SK-N-SH (cell line): ENCODE data around the gene OPHN1. TPM values are rescaled to one million over a fixed set of nuclear protein-coding genes. Genes with fewer than 3 reads are reported as not detected.

Source experiments
- CTCF ChIA-PET: fragments of 300-600, 350-600 bp; formaldehyde crosslinking; extraction: SDS; loops from one replicate; lab custom pipeline; 2021; lab: Yijun Ruan, JAX
- POLR2A ChIA-PET: fragments of 350-600 bp; sonication (Branson Sonifier 250); formaldehyde crosslinking; extraction: SDS; loops from one replicate; lab custom pipeline; 2020; ENCODE audit warnings: antibody characterized with exemption, inconsistent platforms; lab: Yijun Ruan, JAX
- DNase-seq: peaks from one replicate; pipeline ENCODE4 v3.0.0; 2012
- H2AFZ ChIP-seq: fragments of 200-600 bp; sonication (generic); 2 replicates; pipeline ENCODE4 v1.8.1; 2016; ENCODE audit warnings: antibody characterized with exemption, mild to moderate bottlenecking, low read depth
- H3F3A ChIP-seq: fragments of 200-600 bp; sonication (generic); replicated peaks from 2 replicates; pipeline ENCODE3; 2016; ENCODE audit warnings: antibody characterized with exemption, mild to moderate bottlenecking; ENCODE audit not compliant: insufficient read depth
- H3K27ac ChIP-seq, 2 experiments: fragments of 200-500 bp in 1 of 2; fragments of 200-600 bp in 1 of 2; sonication (Bioruptor generic) in 1 of 2; sonication (generic), shearing (Covaris generic) in 1 of 2; 2 replicates each; pipeline versions ENCODE4 v1.5.1 to v1.6.1; 2014 to 2016; ENCODE audit warnings: low read depth in 2 of 2, inconsistent platforms in 1 of 2, low read length in 1 of 2, mild to moderate bottlenecking in 1 of 2, mixed read lengths in 1 of 2
- H3K27me3 ChIP-seq: fragments of 200-600 bp; sonication (generic), shearing (Covaris generic); 2 replicates; pipeline ENCODE4 v1.6.1; 2016; ENCODE audit warnings: mixed run types; ENCODE audit not compliant: insufficient read depth
- H3K36me3 ChIP-seq, 2 experiments: fragments of 200-500 bp in 1 of 2; fragments of 200-600 bp in 1 of 2; sonication (Bioruptor generic) in 1 of 2; sonication (generic) in 1 of 2; replicated peaks in 1 of 2; 2 replicates each; pipeline versions ENCODE3 to v1.5.1; 2014 to 2016; ENCODE audit warnings: low read length in 1 of 2, mild to moderate bottlenecking in 1 of 2; ENCODE audit not compliant: insufficient read depth in 2 of 2, control insufficient read depth in 1 of 2
- H3K4me1 ChIP-seq, 2 experiments: fragments of 200-500 bp in 1 of 2; fragments of 200-600 bp in 1 of 2; sonication (Bioruptor generic) in 1 of 2; sonication (generic), shearing (Covaris generic) in 1 of 2; 2 replicates each; pipeline versions ENCODE4 v1.5.1 to v1.6.1; 2014 to 2016; ENCODE audit warnings: low read depth in 1 of 2, low read length in 1 of 2, mixed run types in 1 of 2; ENCODE audit not compliant: insufficient read depth in 2 of 2, control insufficient read depth in 1 of 2
- H3K4me2 ChIP-seq: fragments of 200-600 bp; sonication (generic), shearing (Covaris generic); 2 replicates; pipeline ENCODE4 v1.6.1; 2017; ENCODE audit warnings: mixed run types
- H3K4me3 ChIP-seq, 2 experiments: fragments of 200-500 bp in 1 of 2; fragments of 200-600 bp in 1 of 2; sonication (Bioruptor generic) in 1 of 2; sonication (generic), shearing (Covaris generic) in 1 of 2; 2 replicates each; pipeline versions ENCODE4 v1.5.1 to v1.8.1; 2014 to 2016; ENCODE audit warnings: low read depth in 2 of 2, inconsistent platforms in 1 of 2, low read length in 1 of 2, mild to moderate bottlenecking in 1 of 2, mixed read lengths in 1 of 2, moderate library complexity in 1 of 2
- H3K79me2 ChIP-seq: fragments of 200-600 bp; sonication (generic); 2 replicates; pipeline ENCODE4 v1.8.1; 2017; ENCODE audit warnings: mild to moderate bottlenecking; ENCODE audit not compliant: insufficient read depth
- H3K9ac ChIP-seq: fragments of 200-600 bp; sonication (generic); 2 replicates; pipeline ENCODE4 v1.6.1; 2017; ENCODE audit warnings: mixed run types
- H3K9me2 ChIP-seq: fragments of 200-600 bp; sonication (generic); 2 replicates; pipeline ENCODE4 v1.6.1; 2017; ENCODE audit warnings: mixed run types
- H3K9me3 ChIP-seq: fragments of 200-600 bp; sonication (generic); 2 replicates; pipeline ENCODE4 v1.6.1; 2017; ENCODE audit warnings: mixed run types, mild to moderate bottlenecking, moderate library complexity
- H4K20me1 ChIP-seq: fragments of 200-600 bp; sonication (generic); 2 replicates; pipeline ENCODE4 v1.6.1; 2017; ENCODE audit warnings: mild to moderate bottlenecking, mixed run types; ENCODE audit not compliant: insufficient read depth
- CHD2 ChIP-seq: fragments of 150-350 bp; IDR thresholded peaks from 2 replicates; pipeline ENCODE4 v1.6.1; 2018; ENCODE audit warnings: low read length; ENCODE audit not compliant: partially characterized antibody
- FOSL2 ChIP-seq: IDR thresholded peaks from 2 replicates; pipeline ENCODE4 v1.4.0; 2012; ENCODE audit warnings: low read depth, mild to moderate bottlenecking, moderate library complexity, borderline replicate concordance
- FOXM1 ChIP-seq: IDR thresholded peaks from 2 replicates; pipeline ENCODE4 v1.4.0; 2012; ENCODE audit warnings: low read depth, mild to moderate bottlenecking
- GABPA ChIP-seq: IDR thresholded peaks from 2 replicates; pipeline ENCODE4 v1.4.0; 2012; ENCODE audit warnings: low read depth, mild to moderate bottlenecking
- JUND ChIP-seq: IDR thresholded peaks from 2 replicates; pipeline ENCODE4 v1.4.0; 2012
- MEF2A ChIP-seq: IDR thresholded peaks from 2 replicates; pipeline ENCODE4 v1.4.0; 2012; ENCODE audit warnings: low read depth, borderline replicate concordance
- MXI1 ChIP-seq: IDR thresholded peaks from 2 replicates; pipeline ENCODE4 v1.6.1; 2012; ENCODE audit warnings: mild to moderate bottlenecking, low read depth, low read length, improper control_type of control experiment
- RAD21 ChIP-seq: IDR thresholded peaks from 2 replicates; pipeline ENCODE4 v1.6.1; 2012; ENCODE audit warnings: mild to moderate bottlenecking, low read length
- RFX5 ChIP-seq: IDR thresholded peaks from 2 replicates; pipeline ENCODE4 v1.6.1; 2012; ENCODE audit warnings: mild to moderate bottlenecking, improper control_type of control experiment, low read length
- SIN3A ChIP-seq: IDR thresholded peaks from 2 replicates; pipeline ENCODE4 v1.6.1; 2012; ENCODE audit warnings: low read depth, mild to moderate bottlenecking, low read length, moderate library complexity, borderline replicate concordance
- TEAD4 ChIP-seq: IDR thresholded peaks from 2 replicates; pipeline ENCODE4 v1.4.0; 2012; ENCODE audit warnings: mild to moderate bottlenecking, borderline replicate concordance; ENCODE audit not compliant: insufficient read depth
- USF1 ChIP-seq: IDR thresholded peaks from 2 replicates; pipeline ENCODE4 v1.4.0; 2012; ENCODE audit warnings: low read depth, borderline replicate concordance
- YY1 ChIP-seq: IDR thresholded peaks from 2 replicates; pipeline ENCODE4 v1.4.0; 2012; ENCODE audit warnings: low read depth, mild to moderate bottlenecking
- ZBTB33 ChIP-seq: IDR thresholded peaks from 2 replicates; pipeline ENCODE4 v1.4.0; 2012; ENCODE audit warnings: low read depth, borderline replicate concordance
- WGBS: methylation state at CpG from one replicate; pipeline ENCODE4 v1.1.6; 2017; ENCODE audit warnings: low lambda C conversion rate; 5-methylcytosine and 5-hydroxymethylcytosine counted together
- polyA plus RNA-seq, 3 experiments: library from polyadenylated mRNA; depleted of rRNA; stranded (reverse); fragments of >200 nt; gene quantifications; 2 replicates each; pipeline ENCODE4 v1.2.3, GENCODE V29; 2012
- TF ChIP-seq, protein P1 (sequence below): IDR thresholded peaks from 2 replicates; pipeline ENCODE4 v1.6.1; 2012; ENCODE audit warnings: mild to moderate bottlenecking, low read depth, low read length, moderate library complexity
- TF ChIP-seq, protein P2 (sequence below): IDR thresholded peaks from 2 replicates; pipeline ENCODE4; 2012

OPHN1 gene
- polyA plus RNA-seq, 1 of the 3 experiments (the other 2 are of a cell fraction): 1.7 TPM

DNA sequence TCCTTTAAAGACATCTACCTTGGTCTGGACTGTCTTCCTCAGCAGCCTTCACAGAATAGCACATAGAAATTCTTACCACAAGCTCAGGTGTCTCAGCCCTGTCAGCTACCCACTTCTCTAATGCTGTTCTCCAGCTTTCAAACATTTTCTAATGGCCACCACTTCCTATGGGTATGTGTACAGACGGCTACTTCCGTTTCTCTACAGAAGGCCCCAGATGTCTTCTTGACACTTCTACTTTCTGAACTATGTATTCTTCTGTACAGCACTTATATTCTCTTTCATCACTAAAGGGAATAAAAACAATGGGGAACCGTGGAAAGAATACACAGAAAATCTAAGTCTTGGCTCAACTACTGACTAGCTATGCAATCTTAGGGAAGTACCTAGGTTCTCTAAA is 13.3 kb downstream of the OPHN1 start:
- Histone ChIP-seq H3K79me2 (no peaks in the 10 kb centered on the region), H4K20me1 (0 out of 2 replicates have a peak, but pooled peaks cover 3% of the 10 kb centered on the region), H3F3A (no peaks in the 10 kb centered on the region), H3K27ac (no peak overlapping the region), H3K9me2 (no peaks in the 10 kb centered on the region), H3K9ac (no peak overlapping the region), H3K4me2 (no peak overlapping the region), H3K9me3 (no peaks in the 10 kb centered on the region), H3K4me3 (no peak overlapping the region), H3K36me3 (no peaks in the 10 kb centered on the region), H3K4me1 (peaks cover 0 to 4% of the 10 kb centered on the region in 2 experiments; a peak in 1 of 4 replicates), H2AFZ (no peak overlapping the region), H3K27me3 (no peaks in the 10 kb centered on the region; the same call in 1 of the 2 replicates)
- ChIA-PET CTCF (interaction anchor here (1.6 kb wide), 1 partner anchor 13 kb away, joined by 5 read pairs; the partner anchor contains the start of gene OPHN1), POLR2A (no interaction called here)
- no peak for TF ChIP-seq RAD21
- no peak for TF ChIP-seq CHD2
- no peak for TF ChIP-seq USF1
- TF ChIP-seq, protein P1, sequence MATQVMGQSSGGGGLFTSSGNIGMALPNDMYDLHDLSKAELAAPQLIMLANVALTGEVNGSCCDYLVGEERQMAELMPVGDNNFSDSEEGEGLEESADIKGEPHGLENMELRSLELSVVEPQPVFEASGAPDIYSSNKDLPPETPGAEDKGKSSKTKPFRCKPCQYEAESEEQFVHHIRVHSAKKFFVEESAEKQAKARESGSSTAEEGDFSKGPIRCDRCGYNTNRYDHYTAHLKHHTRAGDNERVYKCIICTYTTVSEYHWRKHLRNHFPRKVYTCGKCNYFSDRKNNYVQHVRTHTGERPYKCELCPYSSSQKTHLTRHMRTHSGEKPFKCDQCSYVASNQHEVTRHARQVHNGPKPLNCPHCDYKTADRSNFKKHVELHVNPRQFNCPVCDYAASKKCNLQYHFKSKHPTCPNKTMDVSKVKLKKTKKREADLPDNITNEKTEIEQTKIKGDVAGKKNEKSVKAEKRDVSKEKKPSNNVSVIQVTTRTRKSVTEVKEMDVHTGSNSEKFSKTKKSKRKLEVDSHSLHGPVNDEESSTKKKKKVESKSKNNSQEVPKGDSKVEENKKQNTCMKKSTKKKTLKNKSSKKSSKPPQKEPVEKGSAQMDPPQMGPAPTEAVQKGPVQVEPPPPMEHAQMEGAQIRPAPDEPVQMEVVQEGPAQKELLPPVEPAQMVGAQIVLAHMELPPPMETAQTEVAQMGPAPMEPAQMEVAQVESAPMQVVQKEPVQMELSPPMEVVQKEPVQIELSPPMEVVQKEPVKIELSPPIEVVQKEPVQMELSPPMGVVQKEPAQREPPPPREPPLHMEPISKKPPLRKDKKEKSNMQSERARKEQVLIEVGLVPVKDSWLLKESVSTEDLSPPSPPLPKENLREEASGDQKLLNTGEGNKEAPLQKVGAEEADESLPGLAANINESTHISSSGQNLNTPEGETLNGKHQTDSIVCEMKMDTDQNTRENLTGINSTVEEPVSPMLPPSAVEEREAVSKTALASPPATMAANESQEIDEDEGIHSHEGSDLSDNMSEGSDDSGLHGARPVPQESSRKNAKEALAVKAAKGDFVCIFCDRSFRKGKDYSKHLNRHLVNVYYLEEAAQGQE: no peak
- TF ChIP-seq MXI1: no peak
- no peak for TF ChIP-seq GABPA
- no peak for TF ChIP-seq SIN3A
- no peak for TF ChIP-seq FOSL2
- TF ChIP-seq, protein P2, sequence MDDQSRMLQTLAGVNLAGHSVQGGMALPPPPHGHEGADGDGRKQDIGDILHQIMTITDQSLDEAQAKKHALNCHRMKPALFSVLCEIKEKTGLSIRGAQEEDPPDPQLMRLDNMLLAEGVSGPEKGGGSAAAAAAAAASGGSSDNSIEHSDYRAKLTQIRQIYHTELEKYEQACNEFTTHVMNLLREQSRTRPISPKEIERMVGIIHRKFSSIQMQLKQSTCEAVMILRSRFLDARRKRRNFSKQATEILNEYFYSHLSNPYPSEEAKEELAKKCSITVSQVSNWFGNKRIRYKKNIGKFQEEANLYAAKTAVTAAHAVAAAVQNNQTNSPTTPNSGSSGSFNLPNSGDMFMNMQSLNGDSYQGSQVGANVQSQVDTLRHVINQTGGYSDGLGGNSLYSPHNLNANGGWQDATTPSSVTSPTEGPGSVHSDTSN: no peak
- no peak for TF ChIP-seq TEAD4
- TF ChIP-seq YY1: no peak
- no peak for TF ChIP-seq MEF2A
- TF ChIP-seq FOXM1: no peak
- no peak for TF ChIP-seq RFX5
- TF ChIP-seq JUND: no peak
- TF ChIP-seq ZBTB33: no peak
- WGBS: 39% methylated on average over 3 of the region's 3 CpGs
- no peak for DNase-seq
